ENCODE data around the gene ZNF444. TPM values are rescaled to one million over a fixed set of nuclear protein-coding genes. Genes with fewer than 3 reads are reported as not detected.

The ZNF444 gene
- total and polyA plus RNA-seq, 9 of the 15 experiments (the other 6 are each of a cell fraction or from before 2014, with no cell fraction given): 0.39 to 40.0 (median 6.9) TPM

DNA sequence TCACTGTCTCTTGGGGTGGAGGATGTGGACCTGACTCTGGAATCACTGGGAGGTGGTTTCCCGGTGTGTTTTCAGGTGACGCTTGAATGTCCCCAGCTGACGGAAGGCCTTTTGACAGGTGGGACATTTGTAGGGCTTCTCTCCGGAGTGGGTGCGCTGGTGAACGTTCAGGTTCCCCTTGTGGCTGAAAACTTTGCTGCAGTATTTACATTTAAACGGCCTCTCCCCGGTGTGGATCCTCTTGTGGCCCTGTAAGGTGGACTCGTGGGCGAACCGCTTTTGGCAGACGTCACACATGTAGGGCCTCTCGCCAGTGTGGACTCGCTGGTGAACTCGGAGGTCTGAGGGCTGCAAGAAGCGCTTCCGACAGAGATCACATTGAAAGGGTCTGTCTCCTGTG, 48.7 kb downstream of the ZNF444 start:
- FAIRE-seq (peak; percentile 58), DNase-seq (ENCODE audit: extremely low read depth in 1 of 4, low spot score in 3 of 4) (peak in 2 of 4 experiments; percentile 39 to 41), ATAC-seq (peak; percentile 78)
- Histone ChIP-seq H3K79me2 (ENCODE audit: control insufficient read depth, insufficient read depth, low read length) (no peaks in the 10 kb centered on the region), H3K36me3 (ENCODE audit: control insufficient read depth, insufficient read depth, low read length) (no peaks in the 10 kb centered on the region), H4K20me1 (replicated peaks; ENCODE audit: control insufficient read depth, insufficient read depth, low read length) (no peaks in the 10 kb centered on the region), H2AFZ (ENCODE audit: low read depth, low read length) (peak overlapping the region; percentile 67), H3K27me3 (ENCODE audit: control insufficient read depth in 2 of 2, insufficient read depth in 2 of 2, low read length in 2 of 2) (no peaks in the 10 kb centered on the region; a peak in 1 of 5 replicates), H3K4me1 (replicated peaks in 1 of 2; ENCODE audit: control insufficient read depth in 2 of 2, insufficient read depth in 2 of 2, low read length in 2 of 2) (peaks cover 3 to 9% of the 10 kb centered on the region in 2 experiments; a peak in 4 of 5 replicates), H3K9ac (ENCODE audit: insufficient read depth in 1 of 2, low read depth in 2 of 2, low read length in 2 of 2) (peak overlapping the region in 1 of 2 experiments; percentile 23; a peak in 1 of 4 replicates), H3K9me3 (replicated peaks; ENCODE audit: control insufficient read depth, insufficient read depth, low read depth, low read length) (no peaks in the 10 kb centered on the region), H3K27ac (ENCODE audit: extremely low read depth, low read depth, low read length) (no peak overlapping the region), H3K4me2 (ENCODE audit: insufficient read depth, low read length) (no peak overlapping the region), H3K4me3 (no peak overlapping the region), H3K9me1 (ENCODE audit: control insufficient read depth, insufficient read depth, low read length) (no peaks in the 10 kb centered on the region)
- BruUV-seq (replicated peaks): no TSS peak
- in situ Hi-C loops (cut with MboI): no loop called here
- ChIA-PET POLR2A (interaction anchor here (1.1 kb wide), 1 partner anchor 8 kb away, joined by 3 read pairs; no protein-coding TSS in a partner anchor), CTCF (ENCODE audit: low intra/inter-chr PET ratio) (no interaction called here)
- 31% methylated on average over 17 of the region's 17 CpGs for WGBS (ENCODE audit: insufficient coverage, low coverage, missing lambda C conversion rate)
- intact Hi-C loops (cut with micrococcal nuclease): no loop called here
- no peak for TF ChIP-seq NCOR1 (IDR thresholded peaks at IDR 0.05)
- TF ChIP-seq HNRNPUL1 (IDR thresholded peaks at IDR 0.05; ENCODE audit: low read length): no peak
- TF ChIP-seq ZNF655 (CRISPR knock-in tag; IDR thresholded peaks at IDR 0.05): no peak
- TF ChIP-seq, protein P1, sequence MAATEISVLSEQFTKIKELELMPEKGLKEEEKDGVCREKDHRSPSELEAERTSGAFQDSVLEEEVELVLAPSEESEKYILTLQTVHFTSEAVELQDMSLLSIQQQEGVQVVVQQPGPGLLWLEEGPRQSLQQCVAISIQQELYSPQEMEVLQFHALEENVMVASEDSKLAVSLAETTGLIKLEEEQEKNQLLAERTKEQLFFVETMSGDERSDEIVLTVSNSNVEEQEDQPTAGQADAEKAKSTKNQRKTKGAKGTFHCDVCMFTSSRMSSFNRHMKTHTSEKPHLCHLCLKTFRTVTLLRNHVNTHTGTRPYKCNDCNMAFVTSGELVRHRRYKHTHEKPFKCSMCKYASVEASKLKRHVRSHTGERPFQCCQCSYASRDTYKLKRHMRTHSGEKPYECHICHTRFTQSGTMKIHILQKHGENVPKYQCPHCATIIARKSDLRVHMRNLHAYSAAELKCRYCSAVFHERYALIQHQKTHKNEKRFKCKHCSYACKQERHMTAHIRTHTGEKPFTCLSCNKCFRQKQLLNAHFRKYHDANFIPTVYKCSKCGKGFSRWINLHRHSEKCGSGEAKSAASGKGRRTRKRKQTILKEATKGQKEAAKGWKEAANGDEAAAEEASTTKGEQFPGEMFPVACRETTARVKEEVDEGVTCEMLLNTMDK (IDR thresholded peaks at IDR 0.05; ENCODE audit: borderline replicate concordance, insufficient read depth, low read depth, low read length, poor library complexity, severe bottlenecking): peak; percentile 5
- TF ChIP-seq BRD9 (IDR thresholded peaks at IDR 0.05; ENCODE audit: low read depth, partially characterized antibody): no peak
- TF ChIP-seq, protein P2, sequence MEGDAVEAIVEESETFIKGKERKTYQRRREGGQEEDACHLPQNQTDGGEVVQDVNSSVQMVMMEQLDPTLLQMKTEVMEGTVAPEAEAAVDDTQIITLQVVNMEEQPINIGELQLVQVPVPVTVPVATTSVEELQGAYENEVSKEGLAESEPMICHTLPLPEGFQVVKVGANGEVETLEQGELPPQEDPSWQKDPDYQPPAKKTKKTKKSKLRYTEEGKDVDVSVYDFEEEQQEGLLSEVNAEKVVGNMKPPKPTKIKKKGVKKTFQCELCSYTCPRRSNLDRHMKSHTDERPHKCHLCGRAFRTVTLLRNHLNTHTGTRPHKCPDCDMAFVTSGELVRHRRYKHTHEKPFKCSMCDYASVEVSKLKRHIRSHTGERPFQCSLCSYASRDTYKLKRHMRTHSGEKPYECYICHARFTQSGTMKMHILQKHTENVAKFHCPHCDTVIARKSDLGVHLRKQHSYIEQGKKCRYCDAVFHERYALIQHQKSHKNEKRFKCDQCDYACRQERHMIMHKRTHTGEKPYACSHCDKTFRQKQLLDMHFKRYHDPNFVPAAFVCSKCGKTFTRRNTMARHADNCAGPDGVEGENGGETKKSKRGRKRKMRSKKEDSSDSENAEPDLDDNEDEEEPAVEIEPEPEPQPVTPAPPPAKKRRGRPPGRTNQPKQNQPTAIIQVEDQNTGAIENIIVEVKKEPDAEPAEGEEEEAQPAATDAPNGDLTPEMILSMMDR (IDR thresholded peaks at IDR 0.05 in 2 of 3, conservative IDR thresholded peaks at IDR 0.05 in 1 of 3; ENCODE audit: insufficient read depth in 2 of 3, low read depth in 1 of 3, low read length in 3 of 3): peak; percentile 39 to 61 (median 53)
- no peak for TF ChIP-seq ZNF639 (CRISPR knock-in tag; conservative IDR thresholded peaks at IDR 0.05 in 1 of 2, IDR thresholded peaks at IDR 0.05 in 1 of 2)
- TF ChIP-seq BRF2 (IDR thresholded peaks at IDR 0.05; ENCODE audit: borderline replicate concordance, insufficient read depth, insufficient read length): no peak
- TF ChIP-seq MECOM (CRISPR knock-in tag; IDR thresholded peaks at IDR 0.05): no peak
- 0 out of 2 replicates have a peak, but pooled peaks have one; percentile 41 for TF ChIP-seq FOXM1 (IDR thresholded peaks at IDR 0.05; ENCODE audit: low read depth)
- TF ChIP-seq FOXM1 (CRISPR knock-in tag; IDR thresholded peaks at IDR 0.05; ENCODE audit: low read depth): no peak
- TF ChIP-seq TEAD1 (CRISPR knock-in tag; IDR thresholded peaks at IDR 0.05): no peak
- TF ChIP-seq, protein P3, sequence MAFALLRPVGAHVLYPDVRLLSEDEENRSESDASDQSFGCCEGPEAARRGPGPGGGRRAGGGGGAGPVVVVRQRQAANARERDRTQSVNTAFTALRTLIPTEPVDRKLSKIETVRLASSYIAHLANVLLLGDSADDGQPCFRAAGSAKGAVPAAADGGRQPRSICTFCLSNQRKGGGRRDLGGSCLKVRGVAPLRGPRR (CRISPR knock-in tag; IDR thresholded peaks at IDR 0.05): no peak
